ENCODE results near the gene RANBP1.

The RANBP1 gene

DNA sequence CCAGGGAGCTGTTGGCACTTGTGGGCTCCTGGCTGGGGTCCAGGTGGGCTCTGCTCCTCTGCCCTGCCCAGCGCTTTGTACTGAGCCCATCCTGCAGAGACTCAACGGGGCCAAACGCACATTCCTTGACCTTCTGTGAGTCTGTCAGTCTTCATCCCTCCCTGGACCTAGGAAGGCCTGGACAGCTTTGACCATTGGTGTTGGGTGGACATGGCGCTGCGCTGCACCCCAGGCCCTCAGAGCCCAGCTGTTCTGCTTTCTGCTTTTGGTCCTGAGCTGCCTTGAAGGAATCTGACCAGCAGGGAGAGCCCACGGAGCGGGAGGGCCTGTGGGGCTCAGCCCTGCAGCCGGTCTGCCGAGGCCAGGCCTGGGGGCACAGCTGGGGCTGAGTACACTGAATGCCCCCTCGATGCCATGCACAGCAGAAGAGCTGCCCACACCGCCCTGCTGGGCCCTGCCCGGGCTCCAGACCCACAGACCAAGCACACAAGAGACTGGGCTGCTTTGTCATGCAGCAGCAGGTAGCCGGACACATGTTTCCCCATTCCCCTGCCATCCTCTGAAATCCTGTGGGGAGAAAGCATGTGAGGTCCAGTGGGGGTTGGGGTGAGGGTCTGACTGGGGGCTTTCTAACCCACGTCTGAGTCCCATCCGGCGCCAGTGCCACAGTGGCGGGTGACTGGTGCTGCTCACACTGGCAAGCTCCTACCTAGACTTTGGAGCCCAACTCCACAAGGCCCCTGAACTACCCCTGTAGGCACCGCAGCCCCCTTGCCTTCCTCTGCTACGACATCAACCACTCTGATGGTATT is 59.1 kb downstream of the RANBP1 start:
- DNase-seq (ENCODE audit: low read depth in 1 of 2, low spot score in 1 of 2) = peak in 1 of 2 experiments; percentile 9
- TF ChIP-seq JUND (IDR thresholded peaks at IDR 0.05; ENCODE audit: low read depth) = no peak
- in situ Hi-C loops (cut with HindIII; ENCODE audit: low pct_unique_long_range_greater_than_20kb, low sequenced_read_pairs) = no loop called here

DNA sequence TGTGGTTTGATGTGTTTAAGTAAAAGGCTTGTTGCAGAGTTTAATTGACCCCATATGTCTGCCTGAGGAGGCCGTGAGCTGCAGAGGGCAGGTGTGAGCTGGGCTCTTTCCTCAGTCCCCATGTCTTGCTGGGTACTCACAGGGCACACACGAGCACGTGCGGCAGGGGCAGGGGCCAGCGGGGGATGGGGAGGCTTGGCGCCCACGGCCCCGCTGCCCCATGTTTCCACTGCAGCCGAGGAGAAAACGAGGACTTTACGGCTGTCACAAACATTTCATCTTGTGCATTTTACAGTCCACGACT is 59.6 kb downstream of the RANBP1 start:
- peak in 1 of 2 experiments; percentile 7 for DNase-seq (ENCODE audit: low read depth in 1 of 2, low spot score in 1 of 2)
- TF ChIP-seq JUND (IDR thresholded peaks at IDR 0.05; ENCODE audit: low read depth) = no peak
- in situ Hi-C loops (cut with HindIII; ENCODE audit: low pct_unique_long_range_greater_than_20kb, low sequenced_read_pairs) = no loop called here

DNA sequence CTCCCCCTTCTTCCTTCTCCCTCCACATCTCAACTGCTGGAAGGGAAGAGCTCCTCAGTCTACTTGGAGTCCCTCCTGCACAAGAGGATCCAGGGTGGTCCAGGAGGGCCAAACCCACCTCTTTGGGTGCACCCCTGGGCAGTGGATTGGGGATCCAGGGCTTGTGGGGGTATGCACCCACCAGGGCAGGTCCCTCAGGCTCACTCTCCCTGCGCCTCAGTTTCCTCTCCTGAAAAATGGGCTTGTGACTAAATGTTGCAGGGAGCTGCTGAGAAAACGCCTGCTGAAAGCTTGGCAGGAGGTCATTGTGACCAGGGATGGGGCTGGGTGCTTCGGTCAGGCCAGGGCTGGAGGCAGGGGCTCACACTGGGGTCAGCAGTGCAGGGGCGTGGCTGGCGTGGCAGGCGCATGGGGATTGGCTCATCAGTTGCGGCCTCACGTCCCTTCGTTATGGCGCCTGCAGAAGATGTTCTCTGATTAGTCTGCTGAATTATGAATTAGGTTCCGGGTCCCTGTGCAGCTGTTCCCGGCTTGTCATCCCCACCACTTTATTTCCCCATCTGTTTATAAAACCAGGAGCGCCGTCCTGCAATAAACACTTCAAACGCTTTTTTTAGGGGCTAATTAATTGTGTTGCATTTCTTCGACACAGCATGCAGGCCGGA is 60.6 kb downstream of the RANBP1 start:
- in situ Hi-C loops (cut with HindIII; ENCODE audit: low pct_unique_long_range_greater_than_20kb, low sequenced_read_pairs) = no loop called here
- no peak for DNase-seq (ENCODE audit: low read depth in 1 of 2, low spot score in 1 of 2)

More for the DNA sequence above, 60.6 kb downstream of the RANBP1 start:
- no peak for TF ChIP-seq JUND (IDR thresholded peaks at IDR 0.05; ENCODE audit: low read depth)

Data from T47D (cell line).